AG04449 (cell line): ENCODE data around the gene GALM.
A peak's percentile ranks its signal among the peaks of the same experiment; 100 is the strongest.
"Not testable (repeated sequence)": the region's sequence is repeated elsewhere in the genome, so short reads cannot be mapped to it uniquely, and the experiment has no call there.

ENCODE experiments used
- CTCF ChIA-PET: fragments of 350-600 bp; formaldehyde crosslinking; extraction: SDS; loops from one replicate; lab custom pipeline; 2021; ENCODE audit warnings: antibody characterized with exemption; lab: Yijun Ruan, JAX
- POLR2A ChIA-PET: fragments of 400-600, 350-600 bp; formaldehyde crosslinking; extraction: SDS; loops from one replicate; lab custom pipeline; 2020; ENCODE audit warnings: antibody characterized with exemption, inconsistent platforms; lab: Yijun Ruan, JAX
- DNase-seq: peaks from one replicate; pipeline ENCODE4 v3.0.0-alpha.2; 2010; ENCODE audit warnings: low read depth, low spot score
- H3K4me3 ChIP-seq: 2 replicates; pipeline ENCODE4 v1.5.1; 2011; ENCODE audit warnings: low read depth, mild to moderate bottlenecking, control low read depth, low read length
- CTCF ChIP-seq: IDR thresholded peaks from one replicate; pipeline ENCODE4 v1.5.1; 2011; ENCODE audit warnings: mild to moderate bottlenecking, moderate library complexity, low read length, control low read depth, inconsistent platforms; ENCODE audit not compliant: insufficient read depth; ENCODE audit errors: missing control alignments

GALM gene

GRCh38 chr2:38709567-38710194 lies 43.8 kb downstream of the GALM start:
- POLR2A ChIA-PET: no interaction called here
- CTCF ChIA-PET: interaction anchor here (2.0 kb wide), 1 partner anchor 129 kb away, joined by 8 read pairs; no protein-coding TSS in a partner anchor
- TF ChIP-seq CTCF: no peak
- DNase-seq: no peak
- H3K4me3 ChIP-seq: no peak overlapping the region

- POLR2A ChIA-PET: no interaction called here
- H3K4me3 ChIP-seq: no peak overlapping the region
- no peak for DNase-seq
- no peak for TF ChIP-seq CTCF
- CTCF ChIA-PET: no interaction called here
Observed at GRCh38 chr2:38711558-38711957, 45.6 kb downstream of the GALM start.

- H3K4me3 ChIP-seq: no peak overlapping the region
- POLR2A ChIA-PET: no interaction called here
- CTCF ChIA-PET: no interaction called here
Observed at GRCh38 chr2:38712413-38712812, 46.5 kb downstream of the GALM start.

GRCh38 chr2:38712871-38713270 lies 47.0 kb downstream of the GALM start:
- TF ChIP-seq CTCF: no peak
- POLR2A ChIA-PET: no interaction called here
- CTCF ChIA-PET: no interaction called here
- DNase-seq: no peak
- no peak overlapping the region for H3K4me3 ChIP-seq

More at GRCh38 chr2:38712413-38712812, 46.5 kb downstream of the GALM start:
- TF ChIP-seq CTCF: no peak
- no peak for DNase-seq

GRCh38 chr2:38713338-38713737 lies 47.4 kb downstream of the GALM start:
- H3K4me3 ChIP-seq: no peak overlapping the region
- no peak for TF ChIP-seq CTCF
- POLR2A ChIA-PET: no interaction called here
- no peak for DNase-seq
- CTCF ChIA-PET: interaction anchor here (0.8 to 1.5 kb wide), 3 partner anchors 9 to 132 kb away, joined by 3 to 7 read pairs (median 3); no protein-coding TSS in a partner anchor

- DNase-seq, POLR2A ChIA-PET, H3K4me3 ChIP-seq: not testable (repeated sequence)
- CTCF ChIA-PET: interaction anchor here (1.1 kb wide), 1 partner anchor 136 kb away, joined by 4 read pairs; no protein-coding TSS in a partner anchor
Observed at GRCh38 chr2:38714941-38715340, 49.0 kb downstream of the GALM start.

- peak; percentile 79 for DNase-seq
- ChIA-PET POLR2A (no interaction called here), CTCF (interaction anchor here (1.1 to 1.3 kb wide), 2 partner anchors 134 to 137 kb away, joined by 4 to 6 read pairs; no protein-coding TSS in a partner anchor)
- no peak for TF ChIP-seq CTCF
- H3K4me3 ChIP-seq: no peak overlapping the region
Observed at GRCh38 chr2:38716185-38716584, 50.3 kb downstream of the GALM start.
